Sigmoid colon (tissue), 4 donors: Measurements from ENCODE around the gene ILKAP.

ENCODE experiments used
- EP300 ChIP-seq, 4 donors: sonication (generic); formaldehyde crosslinking; IDR thresholded peaks; one replicate each; pipeline ENCODE4 v1.6.1; 2017; ENCODE audit warnings: antibody characterized with exemption in 4 of 4
- POLR2A ChIP-seq, 2 donors: fragments of 450-650 bp; IDR thresholded peaks; one replicate each; pipeline ENCODE4 v1.6.1; 2016; ENCODE audit warnings: antibody characterized with exemption in 2 of 2, mild to moderate bottlenecking in 2 of 2, moderate library complexity in 2 of 2
- POLR2AphosphoS5 ChIP-seq, 4 donors: sonication (generic); formaldehyde crosslinking; IDR thresholded peaks; one replicate each; pipeline ENCODE4 v1.6.1; 2017; ENCODE audit warnings: antibody characterized with exemption in 4 of 4
- TF ChIP-seq, protein P1 (sequence below), 4 experiments: fragments of 450-650 bp in 3 of 4; fragments of 200-600 bp in 1 of 4; IDR thresholded peaks; one replicate each; pipeline ENCODE4 v1.5.1; 2016 to 2019; ENCODE audit warnings: antibody characterized with exemption in 4 of 4, mild to moderate bottlenecking in 3 of 4, moderate library complexity in 2 of 4

GRCh38 chr2:238164906-238165287 is 38.6 kb downstream of the ILKAP start:
- TF ChIP-seq POLR2AphosphoS5 (IDR thresholded peaks at IDR 0.05) (no peak), POLR2A (IDR thresholded peaks at IDR 0.05) (no peak), EP300 (IDR thresholded peaks at IDR 0.05) (no peak)
- TF ChIP-seq, protein P1, sequence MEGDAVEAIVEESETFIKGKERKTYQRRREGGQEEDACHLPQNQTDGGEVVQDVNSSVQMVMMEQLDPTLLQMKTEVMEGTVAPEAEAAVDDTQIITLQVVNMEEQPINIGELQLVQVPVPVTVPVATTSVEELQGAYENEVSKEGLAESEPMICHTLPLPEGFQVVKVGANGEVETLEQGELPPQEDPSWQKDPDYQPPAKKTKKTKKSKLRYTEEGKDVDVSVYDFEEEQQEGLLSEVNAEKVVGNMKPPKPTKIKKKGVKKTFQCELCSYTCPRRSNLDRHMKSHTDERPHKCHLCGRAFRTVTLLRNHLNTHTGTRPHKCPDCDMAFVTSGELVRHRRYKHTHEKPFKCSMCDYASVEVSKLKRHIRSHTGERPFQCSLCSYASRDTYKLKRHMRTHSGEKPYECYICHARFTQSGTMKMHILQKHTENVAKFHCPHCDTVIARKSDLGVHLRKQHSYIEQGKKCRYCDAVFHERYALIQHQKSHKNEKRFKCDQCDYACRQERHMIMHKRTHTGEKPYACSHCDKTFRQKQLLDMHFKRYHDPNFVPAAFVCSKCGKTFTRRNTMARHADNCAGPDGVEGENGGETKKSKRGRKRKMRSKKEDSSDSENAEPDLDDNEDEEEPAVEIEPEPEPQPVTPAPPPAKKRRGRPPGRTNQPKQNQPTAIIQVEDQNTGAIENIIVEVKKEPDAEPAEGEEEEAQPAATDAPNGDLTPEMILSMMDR (IDR thresholded peaks at IDR 0.05) = no peak
